SK-N-SH (cell line): ENCODE measurements around the gene LPP. TPM values are rescaled to one million over a fixed set of nuclear protein-coding genes. Genes with fewer than 3 reads are reported as not detected.

Source experiments
- CTCF ChIA-PET: fragments of 300-600, 350-600 bp; formaldehyde crosslinking; extraction: SDS; loops from one replicate; lab custom pipeline; 2021; lab: Yijun Ruan, JAX
- POLR2A ChIA-PET: fragments of 350-600 bp; sonication (Branson Sonifier 250); formaldehyde crosslinking; extraction: SDS; loops from one replicate; lab custom pipeline; 2020; ENCODE audit warnings: antibody characterized with exemption, inconsistent platforms; lab: Yijun Ruan, JAX
- DNase-seq: peaks from one replicate; pipeline ENCODE4 v3.0.0; 2012
- H2AFZ ChIP-seq: fragments of 200-600 bp; sonication (generic); 2 replicates; pipeline ENCODE4 v1.8.1; 2016; ENCODE audit warnings: antibody characterized with exemption, mild to moderate bottlenecking, low read depth
- H3F3A ChIP-seq: fragments of 200-600 bp; sonication (generic); replicated peaks from 2 replicates; pipeline ENCODE3; 2016; ENCODE audit warnings: antibody characterized with exemption, mild to moderate bottlenecking; ENCODE audit not compliant: insufficient read depth
- H3K27ac ChIP-seq, 2 experiments: fragments of 200-500 bp in 1 of 2; fragments of 200-600 bp in 1 of 2; sonication (Bioruptor generic) in 1 of 2; sonication (generic), shearing (Covaris generic) in 1 of 2; 2 replicates each; pipeline versions ENCODE4 v1.5.1 to v1.6.1; 2014 to 2016; ENCODE audit warnings: low read depth in 2 of 2, inconsistent platforms in 1 of 2, low read length in 1 of 2, mild to moderate bottlenecking in 1 of 2, mixed read lengths in 1 of 2
- H3K27me3 ChIP-seq: fragments of 200-600 bp; sonication (generic), shearing (Covaris generic); 2 replicates; pipeline ENCODE4 v1.6.1; 2016; ENCODE audit warnings: mixed run types; ENCODE audit not compliant: insufficient read depth
- H3K36me3 ChIP-seq, 2 experiments: fragments of 200-500 bp in 1 of 2; fragments of 200-600 bp in 1 of 2; sonication (Bioruptor generic) in 1 of 2; sonication (generic) in 1 of 2; replicated peaks in 1 of 2; 2 replicates each; pipeline versions ENCODE3 to v1.5.1; 2014 to 2016; ENCODE audit warnings: low read length in 1 of 2, mild to moderate bottlenecking in 1 of 2; ENCODE audit not compliant: insufficient read depth in 2 of 2, control insufficient read depth in 1 of 2
- H3K4me1 ChIP-seq, 2 experiments: fragments of 200-500 bp in 1 of 2; fragments of 200-600 bp in 1 of 2; sonication (Bioruptor generic) in 1 of 2; sonication (generic), shearing (Covaris generic) in 1 of 2; 2 replicates each; pipeline versions ENCODE4 v1.5.1 to v1.6.1; 2014 to 2016; ENCODE audit warnings: low read depth in 1 of 2, low read length in 1 of 2, mixed run types in 1 of 2; ENCODE audit not compliant: insufficient read depth in 2 of 2, control insufficient read depth in 1 of 2
- H3K4me2 ChIP-seq: fragments of 200-600 bp; sonication (generic), shearing (Covaris generic); 2 replicates; pipeline ENCODE4 v1.6.1; 2017; ENCODE audit warnings: mixed run types
- H3K4me3 ChIP-seq, 2 experiments: fragments of 200-500 bp in 1 of 2; fragments of 200-600 bp in 1 of 2; sonication (Bioruptor generic) in 1 of 2; sonication (generic), shearing (Covaris generic) in 1 of 2; 2 replicates each; pipeline versions ENCODE4 v1.5.1 to v1.8.1; 2014 to 2016; ENCODE audit warnings: low read depth in 2 of 2, inconsistent platforms in 1 of 2, low read length in 1 of 2, mild to moderate bottlenecking in 1 of 2, mixed read lengths in 1 of 2, moderate library complexity in 1 of 2
- H3K79me2 ChIP-seq: fragments of 200-600 bp; sonication (generic); 2 replicates; pipeline ENCODE4 v1.8.1; 2017; ENCODE audit warnings: mild to moderate bottlenecking; ENCODE audit not compliant: insufficient read depth
- H3K9ac ChIP-seq: fragments of 200-600 bp; sonication (generic); 2 replicates; pipeline ENCODE4 v1.6.1; 2017; ENCODE audit warnings: mixed run types
- H3K9me2 ChIP-seq: fragments of 200-600 bp; sonication (generic); 2 replicates; pipeline ENCODE4 v1.6.1; 2017; ENCODE audit warnings: mixed run types
- H3K9me3 ChIP-seq: fragments of 200-600 bp; sonication (generic); 2 replicates; pipeline ENCODE4 v1.6.1; 2017; ENCODE audit warnings: mixed run types, mild to moderate bottlenecking, moderate library complexity
- H4K20me1 ChIP-seq: fragments of 200-600 bp; sonication (generic); 2 replicates; pipeline ENCODE4 v1.6.1; 2017; ENCODE audit warnings: mild to moderate bottlenecking, mixed run types; ENCODE audit not compliant: insufficient read depth
- CHD2 ChIP-seq: fragments of 150-350 bp; IDR thresholded peaks from 2 replicates; pipeline ENCODE4 v1.6.1; 2018; ENCODE audit warnings: low read length; ENCODE audit not compliant: partially characterized antibody
- EP300 ChIP-seq, 2 experiments: IDR thresholded peaks; 2 replicates each; pipeline versions ENCODE4 v1.4.0 to v1.6.1; 2012; ENCODE audit warnings: borderline replicate concordance in 1 of 2, low read depth in 1 of 2, low read length in 1 of 2
- EZH2phosphoT487 ChIP-seq: fragments of 200-600 bp; sonication (generic); IDR thresholded peaks from 2 replicates; pipeline ENCODE4 v1.6.1; 2017; ENCODE audit warnings: low read depth, mixed run types, mild to moderate bottlenecking, antibody characterized with exemption, moderate library complexity, borderline replicate concordance
- FOSL2 ChIP-seq: IDR thresholded peaks from 2 replicates; pipeline ENCODE4 v1.4.0; 2012; ENCODE audit warnings: low read depth, mild to moderate bottlenecking, moderate library complexity, borderline replicate concordance
- FOXJ3 ChIP-seq: sonication (generic); formaldehyde crosslinking; IDR thresholded peaks from 2 replicates; pipeline ENCODE4 v1.5.1; 2020; ENCODE audit warnings: mild to moderate bottlenecking, missing genetic modification reagents
- IRF3 ChIP-seq: fragments of 150-350 bp; IDR thresholded peaks from 2 replicates; pipeline ENCODE4 v1.6.1; 2016; ENCODE audit warnings: mild to moderate bottlenecking, low read depth, low read length
- JUND ChIP-seq: IDR thresholded peaks from 2 replicates; pipeline ENCODE4 v1.4.0; 2012
- MXI1 ChIP-seq: IDR thresholded peaks from 2 replicates; pipeline ENCODE4 v1.6.1; 2012; ENCODE audit warnings: mild to moderate bottlenecking, low read depth, low read length, improper control_type of control experiment
- PBX3 ChIP-seq: IDR thresholded peaks from 2 replicates; pipeline ENCODE4; 2012
- POLR2AphosphoS5 ChIP-seq: IDR thresholded peaks from 2 replicates; pipeline ENCODE4 v1.6.1; 2012; ENCODE audit warnings: low read depth, low read length
- SIN3A ChIP-seq: IDR thresholded peaks from 2 replicates; pipeline ENCODE4 v1.6.1; 2012; ENCODE audit warnings: low read depth, mild to moderate bottlenecking, low read length, moderate library complexity, borderline replicate concordance
- TEAD4 ChIP-seq: IDR thresholded peaks from 2 replicates; pipeline ENCODE4 v1.4.0; 2012; ENCODE audit warnings: mild to moderate bottlenecking, borderline replicate concordance; ENCODE audit not compliant: insufficient read depth
- USF2 ChIP-seq: fragments of 150-350 bp; IDR thresholded peaks from 2 replicates; pipeline ENCODE4 v1.6.1; 2017; ENCODE audit warnings: antibody characterized with exemption, low read length, low read depth, borderline replicate concordance
- ZBTB33 ChIP-seq: IDR thresholded peaks from 2 replicates; pipeline ENCODE4 v1.4.0; 2012; ENCODE audit warnings: low read depth, borderline replicate concordance
- WGBS: methylation state at CpG from one replicate; pipeline ENCODE4 v1.1.6; 2017; ENCODE audit warnings: low lambda C conversion rate; 5-methylcytosine and 5-hydroxymethylcytosine counted together
- polyA plus RNA-seq, 3 experiments: library from polyadenylated mRNA; depleted of rRNA; stranded (reverse); fragments of >200 nt; gene quantifications; 2 replicates each; pipeline ENCODE4 v1.2.3, GENCODE V29; 2012

Gene LPP
- polyA plus RNA-seq, 1 of the 3 experiments (the other 2 are of a cell fraction): 6.6 TPM

- CTCF ChIA-PET: interaction anchor here (1.2 kb wide), 1 partner anchor 13 kb away, joined by 3 read pairs; no protein-coding TSS in a partner anchor
- Histone ChIP-seq H3K27ac (no peak overlapping the region), H3K36me3 (peaks cover 0 to 2% of the 10 kb centered on the region in 2 experiments), H3K9me2 (no peaks in the 10 kb centered on the region), H3K9ac (no peak overlapping the region), H3K4me1 (no peaks in the 10 kb centered on the region), H3F3A (peaks cover 3% of the 10 kb centered on the region), H3K9me3 (no peaks in the 10 kb centered on the region), H3K79me2 (no peaks in the 10 kb centered on the region), H2AFZ (no peak overlapping the region), H3K4me2 (no peak overlapping the region), H4K20me1 (no peaks in the 10 kb centered on the region), H3K27me3 (no peaks in the 10 kb centered on the region), H3K4me3 (no peak overlapping the region)
- TF ChIP-seq USF2 (no peak), EZH2phosphoT487 (no peak), TEAD4 (no peak), PBX3 (no peak), JUND (no peak), ZBTB33 (no peak), FOSL2 (no peak), EP300 (IDR thresholded peaks at IDR 0.05; ENCODE audit: borderline replicate concordance in 1 of 2, low read depth in 1 of 2, low read length in 1 of 2) (no peak), FOXJ3 (CRISPR knock-in tag) (no peak), POLR2AphosphoS5 (no peak), IRF3 (no peak), SIN3A (no peak), CHD2 (no peak), MXI1 (no peak)
- 63% methylated on average over 1 of the region's 1 CpG for WGBS
- POLR2A ChIA-PET: no interaction called here
- no peak for DNase-seq
Measured at GRCh38 chr3:188844096-188844495, 690.1 kb downstream of the LPP start.
